GM21786 (cell line): ENCODE measurements around the gene SYNGR3.

Source experiments
- ATAC-seq: cut with Tn5 transposase; IDR thresholded peaks from one replicate; pipeline ENCODE4 v1.9.1; 2021; ENCODE audit not compliant: unreplicated experiment

SYNGR3 gene

DNA sequence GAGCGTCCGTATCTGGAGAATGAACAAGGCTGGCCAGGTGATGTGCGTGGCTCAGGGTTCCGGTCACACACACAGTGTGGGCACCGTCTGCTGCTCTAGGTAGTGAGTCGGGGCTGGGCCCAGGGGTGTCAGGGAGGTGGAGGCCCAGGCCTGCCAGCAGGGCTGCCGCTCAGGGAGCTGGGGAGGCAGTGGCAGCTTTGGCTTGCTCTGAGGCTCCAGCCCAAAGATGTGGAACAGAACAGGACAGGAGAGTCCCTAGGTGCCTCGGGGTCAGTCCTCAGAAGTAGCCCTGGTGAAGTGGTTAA lies 13.6 kb upstream of the SYNGR3 start:
- no peak for ATAC-seq

DNA sequence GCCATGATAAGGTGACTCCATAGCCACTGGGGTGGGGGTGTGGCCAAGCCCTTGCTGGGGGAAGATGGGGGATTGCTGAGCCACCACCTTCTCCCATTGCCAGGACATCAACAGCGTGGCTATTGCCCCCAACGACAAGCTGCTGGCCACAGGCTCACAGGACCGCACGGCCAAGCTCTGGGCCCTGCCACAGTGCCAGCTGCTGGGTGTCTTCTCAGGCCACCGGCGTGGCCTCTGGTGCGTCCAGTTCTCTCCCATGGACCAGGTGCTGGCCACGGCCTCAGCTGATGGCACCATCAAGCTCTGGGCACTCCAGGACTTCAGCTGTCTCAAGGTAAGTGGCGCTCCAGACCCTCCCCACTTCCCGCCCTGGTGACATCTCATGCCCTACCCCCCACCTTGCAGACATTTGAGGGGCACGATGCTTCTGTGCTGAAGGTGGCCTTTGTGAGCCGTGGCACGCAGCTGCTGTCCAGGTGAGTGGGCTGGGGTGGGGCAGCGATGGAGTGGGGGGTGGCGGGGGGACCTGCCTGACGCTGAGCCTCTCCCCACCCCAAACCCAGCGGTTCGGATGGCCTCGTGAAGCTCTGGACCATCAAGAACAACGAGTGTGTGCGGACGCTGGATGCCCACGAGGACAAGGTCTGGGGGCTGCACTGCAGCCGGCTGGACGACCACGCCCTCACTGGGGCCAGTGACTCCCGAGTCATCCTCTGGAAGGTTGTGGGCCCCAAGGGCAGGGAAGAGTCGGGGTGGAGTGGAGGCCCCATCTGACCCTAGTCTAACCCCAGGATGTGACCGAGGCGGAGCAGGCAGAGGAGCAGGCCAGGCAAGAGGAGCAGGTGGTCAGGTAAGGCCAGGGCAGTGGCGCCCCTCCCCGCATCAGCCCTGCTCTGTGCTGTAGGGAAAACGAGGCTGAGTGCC lies 12.6 kb upstream of the SYNGR3 start:
- ATAC-seq = no peak

DNA sequence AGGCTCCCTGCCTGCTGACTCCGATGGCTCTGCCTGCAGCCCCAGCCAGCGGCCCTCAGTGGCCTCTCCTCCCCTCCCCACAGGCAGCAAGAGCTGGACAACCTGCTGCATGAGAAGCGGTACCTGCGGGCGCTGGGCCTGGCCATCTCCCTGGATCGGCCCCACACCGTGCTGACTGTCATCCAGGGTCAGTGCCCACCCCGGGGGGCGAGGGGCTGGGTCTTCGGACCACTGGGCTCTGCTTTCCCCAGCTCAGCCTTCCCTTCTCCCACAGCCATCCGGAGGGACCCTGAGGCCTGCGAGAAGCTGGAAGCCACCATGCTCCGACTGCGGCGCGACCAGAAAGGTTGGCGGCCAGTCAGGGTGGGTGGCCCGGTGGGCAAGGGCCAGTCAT lies 11.9 kb upstream of the SYNGR3 start:
- ATAC-seq = no peak

DNA sequence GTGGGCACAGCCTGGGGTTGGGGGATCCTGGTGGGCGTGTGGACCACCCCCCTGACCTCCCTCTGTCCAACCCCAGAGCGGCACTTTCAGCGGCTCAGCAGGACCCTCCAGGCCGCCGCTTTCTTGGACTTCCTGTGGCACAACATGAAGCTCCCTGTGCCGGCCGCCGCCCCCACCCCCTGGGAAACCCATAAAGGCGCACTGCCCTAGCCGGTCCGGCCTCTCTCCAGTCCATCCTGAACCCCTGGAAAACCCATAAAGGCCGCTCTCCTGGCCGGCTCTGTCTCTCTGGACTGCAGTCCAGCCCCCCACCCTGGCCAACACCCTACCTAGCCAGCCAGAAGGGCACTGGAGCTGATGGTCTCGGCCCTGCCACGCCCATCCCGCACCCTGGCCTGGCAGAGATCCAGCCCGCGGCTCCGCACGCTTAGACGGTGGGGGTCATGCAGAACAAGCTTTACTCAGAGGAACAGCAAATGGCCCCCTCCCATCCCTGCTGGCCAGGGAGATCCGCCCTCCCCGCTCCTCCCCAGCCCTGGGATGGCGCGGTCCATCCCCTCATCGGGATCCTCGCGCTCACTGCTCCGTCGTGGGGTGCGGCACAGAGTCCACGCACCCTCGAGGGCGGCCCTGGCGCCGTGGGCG lies 11.2 kb upstream of the SYNGR3 start:
- no peak for ATAC-seq

DNA sequence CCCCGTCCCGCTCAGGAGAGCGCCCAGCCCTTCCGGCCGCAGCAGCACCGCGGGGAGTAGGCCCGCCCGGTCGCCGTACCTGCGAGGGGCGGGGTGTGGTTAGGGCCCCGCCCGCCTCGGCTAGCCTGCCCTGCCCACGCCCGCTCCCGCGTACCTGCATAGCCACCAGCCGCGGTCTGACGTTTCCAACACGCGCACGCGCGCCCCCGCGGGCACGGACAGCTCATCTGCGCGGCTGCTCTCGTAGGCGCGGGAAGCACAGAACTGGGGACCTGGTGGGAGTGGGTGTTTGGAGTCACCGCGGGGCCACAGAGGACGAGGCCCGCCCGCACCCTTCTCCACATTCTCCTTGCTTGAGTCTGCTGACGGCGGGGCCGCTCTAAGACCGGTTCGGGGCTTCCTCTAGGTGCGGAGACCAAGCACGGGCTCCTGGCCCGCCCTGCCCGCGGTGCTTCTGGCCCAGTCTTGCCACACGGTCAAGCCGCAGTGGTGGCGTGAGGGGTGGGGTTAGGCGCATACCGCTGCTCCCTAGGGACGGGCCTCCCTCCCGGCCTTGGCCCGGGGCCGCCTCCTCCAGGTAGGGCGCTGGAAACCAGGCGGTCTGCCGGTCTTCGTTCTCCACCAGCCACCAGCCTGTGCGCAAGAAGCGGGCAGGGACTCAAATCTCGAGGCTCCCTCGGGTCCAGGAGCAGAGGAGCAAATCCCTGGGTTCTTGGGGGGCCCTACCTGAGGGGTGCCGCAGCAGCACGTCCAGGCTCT lies 10.3 kb upstream of the SYNGR3 start:
- no peak for ATAC-seq

DNA sequence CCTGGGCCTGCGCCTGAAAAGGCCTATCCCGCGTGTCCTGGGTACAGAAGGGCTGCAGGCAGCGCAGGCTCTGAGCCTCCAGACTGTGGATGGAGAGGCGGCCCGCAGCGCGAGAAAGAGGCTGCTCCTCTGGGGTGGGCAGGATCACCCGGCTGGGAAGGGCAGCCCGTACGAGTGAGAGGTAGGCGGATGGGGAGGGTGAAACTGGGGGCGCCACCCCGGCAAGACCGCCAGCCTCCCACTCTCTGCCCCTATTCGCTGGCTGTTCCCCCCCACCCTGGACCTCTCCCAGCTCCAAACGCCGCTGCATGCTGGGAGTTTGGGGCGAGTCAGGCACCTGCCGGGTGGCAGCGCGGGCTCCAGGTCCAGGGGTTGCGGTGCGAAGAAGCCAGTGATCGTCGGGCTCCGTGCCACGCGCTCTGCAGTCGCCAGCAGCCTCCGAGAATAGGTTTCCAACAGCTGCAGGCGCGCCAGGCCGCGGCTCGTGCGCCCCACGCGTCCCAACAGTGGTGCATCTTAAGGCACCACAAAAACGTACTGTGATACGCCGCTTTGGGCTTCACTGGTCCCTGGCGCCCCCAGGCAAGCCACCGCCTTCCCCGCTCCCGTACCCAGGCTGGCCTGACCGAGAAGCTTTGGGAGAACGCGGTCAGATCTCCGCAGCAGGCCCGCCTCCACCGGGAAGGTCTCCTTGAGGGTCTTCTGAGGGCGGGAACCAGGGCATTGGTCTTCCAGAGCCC lies 9.6 kb upstream of the SYNGR3 start:
- no peak for ATAC-seq

DNA sequence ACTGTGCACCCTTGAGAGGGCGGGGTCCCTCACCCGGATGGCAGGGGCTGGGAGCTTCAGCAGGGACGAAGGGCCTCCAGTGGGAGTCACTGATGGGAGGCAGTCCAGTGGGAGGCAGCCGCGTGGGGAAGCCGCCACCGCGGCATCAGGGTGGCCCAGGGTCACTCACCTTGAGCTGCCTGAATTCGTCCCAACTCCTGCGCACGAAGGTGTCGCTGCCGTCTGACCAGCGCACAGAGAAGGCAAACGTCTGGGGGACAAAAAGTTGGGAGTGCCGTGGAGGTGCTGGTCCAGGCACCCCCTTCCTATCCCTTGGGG lies 9.0 kb upstream of the SYNGR3 start:
- no peak for ATAC-seq

DNA sequence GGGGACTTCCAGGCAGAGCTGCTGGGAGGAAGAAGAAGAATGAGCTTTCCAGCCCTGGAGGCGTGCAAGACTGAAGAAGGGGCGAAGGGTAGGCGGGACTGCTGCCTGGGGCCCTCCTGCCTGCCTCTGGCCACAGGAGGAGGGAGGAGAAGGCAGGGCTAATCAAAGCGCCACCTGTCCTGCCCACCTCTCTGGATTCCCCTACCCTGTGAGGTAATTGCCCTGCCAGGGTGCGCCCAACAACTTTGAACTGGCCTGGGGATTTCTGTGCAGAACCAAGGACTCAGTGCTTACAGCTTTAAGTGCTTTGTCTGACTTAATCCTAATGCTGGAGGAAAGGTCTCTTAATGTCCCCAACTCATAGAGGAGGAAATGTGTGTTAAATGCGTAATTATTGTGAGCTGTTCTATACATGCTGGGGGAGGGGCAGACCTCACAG lies 8.4 kb upstream of the SYNGR3 start, which contains the start of gene NOXO1:
NOXO1 (minus strand) TSS at position 72 of the 439 bp plus-strand sequence. CDS start 290 bp downstream, outside the sequence.
- ATAC-seq = no peak

DNA sequence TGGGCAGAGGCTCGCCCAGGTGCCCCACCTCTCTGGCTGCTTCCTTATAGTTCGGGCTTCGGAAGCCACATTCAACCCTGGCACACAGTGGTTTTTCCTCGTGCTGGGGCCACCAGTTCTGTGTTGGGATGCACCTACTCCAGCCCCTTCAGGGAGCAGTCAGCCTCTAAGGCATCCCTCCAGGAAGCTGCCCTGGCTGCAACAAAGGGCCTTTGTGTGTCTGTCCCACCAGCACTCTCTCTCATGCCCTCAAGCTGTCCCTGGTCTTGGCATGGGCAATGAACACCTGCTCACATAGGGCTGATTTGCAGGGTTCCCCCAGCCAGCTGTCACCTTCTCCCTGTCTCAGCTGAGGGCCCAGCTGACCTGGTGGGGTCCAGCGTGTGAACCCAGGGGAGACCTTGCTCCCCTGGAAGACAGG lies 7.7 kb upstream of the SYNGR3 start:
- ATAC-seq = no peak

DNA sequence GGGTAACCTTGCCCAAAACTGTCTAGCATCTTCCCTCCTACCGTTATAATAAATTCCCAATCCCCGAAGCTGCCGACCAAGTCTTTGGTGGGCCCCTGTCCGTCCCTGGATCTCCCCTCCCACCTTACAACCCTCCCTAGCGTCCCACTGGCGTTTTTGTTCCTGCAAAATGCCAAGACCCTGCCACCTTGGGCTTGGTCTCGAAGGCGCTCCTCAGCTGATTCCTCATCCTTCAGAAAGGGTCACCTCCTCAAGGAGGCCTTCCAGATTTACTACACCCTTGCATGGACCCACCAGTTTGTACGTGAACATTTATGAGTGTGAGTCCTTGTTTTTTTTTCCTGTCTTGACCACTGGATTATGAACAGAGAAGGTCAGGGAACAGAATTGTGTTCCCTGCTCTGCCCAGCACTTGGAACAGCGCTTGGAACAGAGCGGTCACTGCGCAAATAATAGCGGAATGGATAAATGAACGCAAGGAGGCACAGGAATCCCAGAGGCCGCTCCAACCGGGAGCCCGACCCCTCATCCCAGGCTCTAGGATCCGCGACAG lies 6.7 kb upstream of the SYNGR3 start:
- no peak for ATAC-seq

DNA sequence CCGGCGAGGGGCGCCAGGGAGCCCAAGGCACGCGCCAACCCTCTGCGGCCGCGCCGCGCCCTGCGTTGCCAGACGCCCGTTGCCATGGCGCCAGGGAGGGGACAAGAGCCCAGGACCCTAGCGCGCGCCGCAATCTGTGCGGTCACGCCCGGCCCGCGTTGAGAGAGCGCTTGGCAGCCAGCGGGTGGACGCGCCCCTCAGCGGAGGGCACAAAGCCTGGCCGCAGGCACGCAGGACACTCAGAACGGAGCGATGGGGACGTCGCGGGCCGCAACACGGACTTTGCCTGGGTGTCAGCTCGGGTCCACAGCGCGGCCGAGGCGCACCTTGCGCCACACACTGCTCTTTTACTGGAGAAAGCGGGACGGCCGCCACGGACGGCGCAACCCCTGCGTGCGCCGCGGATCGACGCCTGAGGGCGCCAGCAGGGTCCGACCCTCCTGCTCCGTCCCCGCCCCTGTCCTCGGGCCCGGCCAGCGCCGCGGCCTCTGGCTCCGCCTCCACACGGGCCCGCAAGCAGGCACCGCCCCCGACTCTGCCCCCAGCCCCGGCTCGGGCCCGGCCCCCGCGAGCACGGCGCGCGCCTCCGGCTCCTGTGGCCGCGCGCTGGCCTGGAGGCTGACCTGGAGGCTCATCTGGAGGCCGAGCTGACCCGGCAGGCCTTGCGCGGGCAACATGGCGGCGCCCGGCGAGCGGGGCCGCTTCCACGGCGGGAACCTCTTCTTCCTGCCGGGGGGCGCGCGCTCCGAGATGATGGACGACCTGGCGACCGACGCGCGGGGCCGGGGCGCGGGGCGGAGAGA lies 6.0 kb upstream of the SYNGR3 start, which contains the start of gene GFER:
GFER (plus strand) TSS at position 650 of the 803 bp plus-strand sequence; CDS start at position 676, 26 bp downstream.
- ATAC-seq = peak; percentile 79

DNA sequence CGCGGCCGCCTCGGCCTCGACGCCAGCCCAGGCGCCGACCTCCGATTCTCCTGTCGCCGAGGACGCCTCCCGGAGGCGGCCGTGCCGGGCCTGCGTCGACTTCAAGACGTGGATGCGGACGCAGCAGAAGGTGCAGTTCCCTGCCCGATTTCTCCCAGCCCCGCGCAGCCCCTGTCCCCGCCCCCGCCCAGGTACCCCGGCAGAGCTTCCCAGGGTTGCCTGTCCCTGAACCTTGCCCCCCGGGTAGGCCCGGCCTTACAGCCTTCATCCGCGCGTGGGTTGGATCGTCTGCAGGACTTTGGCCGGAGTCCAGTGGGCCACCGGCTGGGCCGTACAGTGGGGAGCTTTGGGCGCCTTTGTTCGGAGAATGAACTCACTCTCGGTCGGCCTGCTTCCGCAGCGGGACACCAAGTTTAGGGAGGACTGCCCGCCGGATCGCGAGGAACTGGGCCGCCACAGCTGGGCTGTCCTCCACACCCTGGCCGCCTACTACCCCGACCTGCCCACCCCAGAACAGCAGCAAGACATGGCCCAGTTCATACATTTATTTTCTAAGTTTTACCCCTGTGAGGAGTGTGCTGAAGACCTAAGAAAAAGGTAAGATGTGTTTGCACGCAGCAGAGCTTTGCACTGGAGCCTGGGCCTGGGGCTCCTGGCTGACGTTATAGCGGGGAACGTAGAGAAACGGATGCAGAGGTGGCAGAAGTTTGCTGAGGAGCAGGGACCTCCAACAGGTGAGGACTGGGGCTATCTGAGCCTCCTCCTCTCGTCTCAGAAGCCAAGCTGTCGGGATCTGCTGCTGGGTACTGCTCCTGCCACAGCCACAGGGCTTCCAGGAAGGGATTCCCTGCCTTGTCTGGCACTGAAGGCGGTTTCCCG lies 5.2 kb upstream of the SYNGR3 start:
- ATAC-seq = peak; percentile 3

DNA sequence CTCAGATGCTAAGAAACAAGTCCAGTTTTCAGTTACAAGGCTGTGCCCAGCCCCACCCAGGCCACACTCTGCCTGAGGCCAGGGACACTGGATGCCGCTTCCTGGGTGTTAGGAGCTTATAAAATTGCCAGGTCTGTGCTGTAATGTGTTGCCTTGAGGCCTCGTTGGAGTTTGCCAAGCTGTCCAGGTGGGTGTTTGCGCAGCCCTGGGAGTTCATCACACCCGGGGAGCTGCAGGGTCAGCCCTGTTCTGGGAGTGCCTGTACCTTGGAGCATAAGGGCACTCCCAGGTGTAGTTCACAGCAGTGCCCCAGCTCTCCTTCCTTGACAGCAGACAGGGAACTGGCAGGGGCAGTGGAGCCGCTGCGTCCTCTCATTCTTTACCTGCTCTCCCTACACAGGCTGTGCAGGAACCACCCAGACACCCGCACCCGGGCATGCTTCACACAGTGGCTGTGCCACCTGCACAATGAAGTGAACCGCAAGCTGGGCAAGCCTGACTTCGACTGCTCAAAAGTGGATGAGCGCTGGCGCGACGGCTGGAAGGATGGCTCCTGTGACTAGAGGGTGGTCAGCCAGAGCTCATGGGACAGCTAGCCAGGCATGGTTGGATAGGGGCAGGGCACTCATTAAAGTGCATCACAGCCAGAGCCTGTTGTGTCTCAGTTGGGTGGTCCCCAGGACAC lies 4.2 kb upstream of the SYNGR3 start:
- no peak for ATAC-seq

DNA sequence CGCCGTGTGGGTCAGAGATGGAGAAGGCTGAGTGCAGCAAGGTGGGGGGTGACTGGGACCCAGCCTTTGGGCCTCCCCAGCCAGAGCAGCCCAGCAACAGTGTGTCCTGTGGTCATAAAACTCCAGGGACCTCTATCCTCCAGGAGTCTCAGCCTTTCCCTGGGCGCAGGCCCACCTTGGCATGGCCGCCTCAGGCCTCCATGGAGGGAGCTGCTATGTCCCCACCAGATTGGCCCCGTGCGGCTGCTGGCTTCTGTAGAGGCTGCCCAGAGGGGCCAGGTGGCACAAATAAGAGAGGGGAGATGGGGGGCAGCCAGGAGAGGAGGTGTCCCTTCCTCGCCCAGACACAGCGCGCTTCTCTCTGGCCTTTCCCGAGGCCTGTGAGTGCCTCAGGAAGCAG lies 2.6 kb upstream of the SYNGR3 start:
- ATAC-seq = no peak

DNA sequence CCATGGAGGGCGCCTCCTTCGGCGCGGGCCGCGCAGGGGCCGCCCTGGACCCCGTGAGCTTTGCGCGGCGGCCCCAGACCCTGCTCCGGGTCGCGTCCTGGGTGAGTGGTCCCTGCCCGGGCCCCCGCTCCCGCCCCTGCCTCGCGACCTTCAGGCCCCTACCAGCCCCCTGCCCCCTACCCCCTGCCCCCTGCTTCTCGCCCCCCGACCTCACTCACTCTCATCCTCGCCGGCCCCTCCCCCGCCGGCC lies 256 bp downstream of the SYNGR3 start:
- no peak for ATAC-seq

DNA sequence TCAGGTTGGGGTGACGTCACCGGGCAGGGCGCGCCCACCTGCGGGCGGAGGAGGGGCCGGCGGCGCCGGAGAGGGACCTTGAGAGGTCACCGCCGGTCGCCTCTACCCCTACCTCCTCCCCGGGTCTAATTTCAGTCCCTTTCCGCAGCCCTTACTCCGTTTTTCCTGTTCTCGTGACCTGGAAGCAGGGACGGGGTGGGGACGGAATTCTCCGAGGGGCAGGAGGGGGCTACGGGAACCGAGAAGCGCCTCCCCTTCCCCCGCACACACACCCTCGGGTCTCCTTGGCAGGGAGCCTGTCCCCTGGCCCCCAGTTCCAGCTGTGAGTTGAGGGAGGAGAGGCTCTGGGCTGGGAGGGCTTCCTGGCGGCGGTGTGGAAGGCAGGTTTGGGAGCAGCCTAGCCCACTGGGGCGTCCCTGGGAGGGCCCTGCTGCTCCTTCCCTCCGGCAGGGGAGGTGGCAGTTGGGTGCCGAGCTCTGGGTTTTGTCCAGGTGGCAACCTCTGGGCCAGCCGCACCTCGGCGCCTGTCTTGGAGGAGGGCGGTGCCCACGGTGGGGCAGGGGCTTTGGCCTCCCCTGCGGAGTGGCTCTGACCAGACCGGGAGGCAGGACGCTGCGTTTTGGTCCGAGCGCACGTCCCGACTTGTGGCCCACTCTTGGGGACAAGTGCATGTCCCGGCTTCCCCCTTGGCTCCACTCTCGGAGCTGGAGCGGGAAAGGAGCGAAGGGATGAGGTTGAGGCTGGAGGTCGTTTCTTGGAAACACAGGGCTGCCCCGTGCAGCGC lies 773 bp downstream of the SYNGR3 start:
- no peak for ATAC-seq

DNA sequence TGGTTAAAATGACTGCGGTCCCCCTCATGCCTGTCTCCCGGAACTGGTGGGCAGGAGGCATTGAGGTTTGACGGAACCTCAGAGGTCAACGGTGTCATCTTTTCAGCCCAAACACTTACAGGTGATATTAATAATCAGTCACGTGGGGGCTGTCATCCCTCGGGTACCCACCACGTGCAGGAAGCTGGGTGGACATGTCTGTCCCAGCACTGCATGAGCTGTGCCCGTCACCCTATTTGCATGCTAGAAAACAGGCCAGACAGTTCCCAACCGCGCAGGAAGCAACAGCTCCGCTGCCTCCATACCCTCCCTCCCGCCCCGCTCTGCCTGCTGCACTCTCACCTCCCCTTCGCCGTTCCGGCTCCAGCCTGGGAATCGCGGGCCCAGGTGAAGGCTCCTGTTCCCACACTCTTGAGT lies 1.4 kb downstream of the SYNGR3 start:
- ATAC-seq = no peak

DNA sequence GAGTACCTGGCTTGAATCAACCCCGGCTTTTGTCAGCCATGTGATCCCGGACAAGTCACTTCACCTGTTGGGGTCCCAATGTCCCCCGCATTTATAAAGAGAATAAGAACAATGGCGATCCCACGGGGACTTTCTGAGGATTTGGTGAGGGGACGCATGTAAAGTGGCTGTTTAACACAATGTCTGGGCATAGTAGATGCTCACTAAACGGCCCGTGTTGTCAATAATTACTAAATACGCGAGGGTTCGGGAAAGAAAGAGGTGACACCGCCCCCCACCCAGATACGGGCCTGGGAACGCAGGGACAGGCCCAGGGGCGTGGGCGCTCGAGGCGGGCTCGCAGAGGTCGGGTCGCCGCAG lies 1.8 kb downstream of the SYNGR3 start:
- no peak for ATAC-seq
